Glomerular visceral epithelial cell (primary cell): ENCODE measurements around the gene PGAP6.
"Not testable (repeated sequence)": the region's sequence is repeated elsewhere in the genome, so short reads cannot be mapped to it uniquely, and the experiment has no call there.

Experiments used
- DNase-seq: peaks from one replicate; pipeline ENCODE4 v3.0.0-alpha.2; 2016; ENCODE audit errors: extremely low spot score

The PGAP6 gene

DNA sequence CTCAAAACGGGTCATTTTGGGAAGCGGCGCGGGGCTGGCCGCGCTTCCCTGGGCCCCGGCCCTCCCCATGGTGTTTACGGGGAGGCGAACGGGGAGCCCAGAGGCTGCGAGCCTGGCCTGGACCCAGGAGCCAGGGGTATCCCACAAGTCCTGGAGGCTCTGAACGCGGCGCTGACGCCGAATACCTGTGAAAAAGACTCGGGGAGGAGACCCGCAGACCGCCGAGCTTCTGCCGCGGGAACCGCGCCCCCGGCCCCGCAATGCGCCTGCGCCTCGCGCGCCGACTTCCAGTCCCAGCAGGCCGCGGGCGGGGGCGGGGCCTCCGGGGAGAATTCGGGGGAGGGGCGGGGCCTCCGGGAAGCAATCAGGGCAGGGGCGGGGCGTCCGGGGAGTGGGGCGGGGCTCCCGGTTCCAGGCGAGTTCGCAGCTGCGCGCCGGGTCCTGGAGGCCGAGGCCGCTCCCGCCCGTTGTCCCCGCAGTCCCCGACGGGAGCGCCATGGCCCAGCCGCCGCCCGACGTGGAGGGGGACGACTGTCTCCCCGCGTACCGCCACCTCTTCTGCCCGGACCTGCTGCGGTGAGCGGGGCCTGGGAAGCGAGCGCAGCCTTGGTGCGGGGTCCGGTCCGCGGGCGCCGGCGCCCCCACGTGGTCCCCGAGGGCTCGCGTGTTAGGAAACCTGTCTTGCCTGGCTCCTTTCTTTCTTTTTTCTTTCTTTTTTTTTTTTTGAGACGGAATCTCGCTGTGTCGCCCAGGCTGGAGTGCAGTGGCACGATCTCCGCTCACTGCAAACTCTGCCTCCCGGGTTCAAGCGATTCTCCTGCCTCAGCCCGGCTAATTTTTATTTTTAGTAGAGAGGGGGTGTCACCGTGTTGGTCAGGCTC lies 19.9 kb upstream of the PGAP6 start, which contains the start of gene DECR2:
DECR2 (plus strand) TSS at position 418 of the 881 bp plus-strand sequence; CDS start at position 497, 79 bp downstream.
- DNase-seq = peak; percentile 93

DNA sequence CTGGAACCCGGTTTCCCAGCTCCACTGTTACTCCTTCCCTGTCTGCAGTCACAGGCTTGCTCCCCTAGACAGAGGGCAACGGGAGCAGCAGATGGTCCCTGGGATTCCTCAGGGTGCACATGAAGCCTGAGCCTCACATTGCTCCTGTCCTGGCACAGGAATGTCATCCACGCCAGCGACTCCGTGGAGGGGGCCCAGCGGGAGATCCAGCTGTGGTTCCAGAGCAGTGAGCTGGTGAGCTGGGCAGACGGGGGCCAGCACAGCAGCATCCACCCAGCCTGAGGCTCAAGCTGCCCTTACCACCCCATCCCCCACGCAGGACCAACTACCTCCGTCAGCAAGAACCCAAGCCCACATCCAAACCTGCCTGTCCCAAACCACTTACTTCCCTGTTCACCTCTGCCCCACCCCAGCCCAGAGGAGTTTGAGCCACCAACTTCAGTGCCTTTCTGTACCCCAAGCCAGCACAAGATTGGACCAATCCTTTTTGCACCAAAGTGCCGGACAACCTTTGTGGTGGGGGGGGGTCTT lies 18.3 kb upstream of the PGAP6 start:
- DNase-seq = no peak

DNA sequence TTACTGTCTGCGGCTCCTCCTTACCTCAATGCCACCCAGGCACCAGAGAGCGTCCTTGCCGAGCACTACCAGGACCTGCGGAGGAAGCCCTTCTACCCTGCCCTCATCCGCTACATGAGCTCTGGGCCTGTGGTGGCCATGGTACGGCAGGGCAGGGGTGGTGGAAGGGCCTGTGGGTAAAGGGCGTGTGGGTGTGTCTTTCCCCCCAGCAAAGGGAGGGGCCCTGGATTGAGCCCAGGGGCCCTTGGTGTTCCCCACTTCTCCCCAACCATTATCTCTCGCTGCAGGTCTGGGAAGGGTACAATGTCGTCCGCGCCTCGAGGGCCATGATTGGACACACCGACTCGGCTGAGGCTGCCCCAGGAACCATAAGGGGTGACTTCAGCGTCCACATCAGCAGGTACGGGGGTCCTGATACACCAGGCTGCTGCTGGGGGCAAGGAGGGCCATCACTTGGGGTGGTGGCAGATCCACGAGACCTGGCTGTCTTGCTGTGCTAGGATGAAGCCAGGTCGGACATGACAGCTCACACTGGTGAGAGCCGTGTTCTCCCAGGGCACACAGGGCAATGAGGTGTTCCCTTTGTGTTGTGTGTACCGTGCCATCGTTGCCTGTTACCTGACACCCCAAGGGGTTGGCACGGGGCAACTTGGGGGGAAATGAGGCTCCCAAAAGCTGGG lies 17.7 kb upstream of the PGAP6 start:
- no peak for DNase-seq

DNA sequence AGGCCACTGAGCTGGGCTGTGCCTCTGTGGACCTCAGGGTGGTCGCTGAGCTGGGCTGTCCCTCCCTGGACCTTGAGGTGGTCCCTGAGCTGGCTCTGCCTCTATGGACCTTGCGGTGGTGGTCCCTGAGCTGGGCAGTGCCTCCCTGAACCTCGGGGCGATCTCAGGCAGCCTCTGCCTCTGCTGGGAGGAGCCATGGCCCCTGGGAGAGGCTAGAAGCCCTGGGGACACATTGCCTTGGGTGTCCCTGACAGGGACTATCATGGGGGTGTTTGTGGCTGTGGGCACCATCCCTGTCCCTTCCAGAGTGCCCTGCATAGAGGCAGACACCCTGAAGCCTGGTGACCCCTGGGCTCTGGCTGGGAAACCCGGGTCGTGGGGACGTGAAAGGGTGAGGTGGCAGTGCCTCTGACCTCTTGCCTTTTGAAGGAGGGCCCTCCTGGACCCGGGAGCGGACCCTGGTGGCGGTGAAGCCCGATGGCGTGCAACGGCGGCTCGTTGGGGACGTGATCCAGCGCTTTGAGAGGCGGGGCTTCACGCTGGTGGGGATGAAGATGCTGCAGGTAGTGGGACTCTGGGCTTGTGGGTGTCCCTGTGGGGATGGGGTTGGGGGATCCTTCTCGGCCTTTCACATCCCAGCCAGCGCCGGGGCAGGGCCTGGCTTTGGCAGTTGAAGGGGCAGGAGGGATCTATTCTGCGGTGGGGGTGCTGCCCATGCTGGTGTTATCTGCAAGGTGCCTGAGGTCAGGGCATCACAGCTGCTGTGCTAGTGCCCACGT lies 17.0 kb upstream of the PGAP6 start:
- DNase-seq = no peak

DNA sequence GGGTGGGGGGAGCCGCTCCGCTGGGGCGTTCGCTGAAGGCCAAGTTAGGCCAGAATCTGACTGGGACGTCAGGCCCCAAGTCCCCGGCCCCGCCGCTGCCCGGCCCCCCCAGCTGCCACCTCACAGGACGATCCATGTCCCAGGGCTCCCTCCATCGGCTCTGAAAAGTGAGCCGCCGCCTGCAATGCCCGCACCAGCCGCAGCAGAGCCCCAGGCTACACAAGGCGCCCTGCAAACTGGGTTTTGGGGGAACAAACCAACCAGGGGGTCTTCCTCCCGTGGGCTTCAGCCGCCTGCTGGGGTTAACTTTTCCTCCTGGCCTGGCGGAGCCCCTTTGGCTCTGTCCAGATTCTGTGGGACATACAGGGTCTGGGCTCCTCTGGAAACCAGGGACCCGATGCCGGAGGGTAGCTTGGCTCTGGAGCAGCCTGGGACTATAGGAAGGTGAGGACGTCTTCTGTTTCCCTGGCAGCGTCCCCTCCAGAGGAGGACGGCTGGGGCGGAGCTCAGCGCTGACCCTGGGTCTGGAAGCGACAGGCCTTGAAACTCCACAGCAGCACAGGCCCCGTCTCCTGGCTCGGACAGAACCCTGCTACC lies 16.1 kb upstream of the PGAP6 start:
- peak; percentile 46 for DNase-seq

DNA sequence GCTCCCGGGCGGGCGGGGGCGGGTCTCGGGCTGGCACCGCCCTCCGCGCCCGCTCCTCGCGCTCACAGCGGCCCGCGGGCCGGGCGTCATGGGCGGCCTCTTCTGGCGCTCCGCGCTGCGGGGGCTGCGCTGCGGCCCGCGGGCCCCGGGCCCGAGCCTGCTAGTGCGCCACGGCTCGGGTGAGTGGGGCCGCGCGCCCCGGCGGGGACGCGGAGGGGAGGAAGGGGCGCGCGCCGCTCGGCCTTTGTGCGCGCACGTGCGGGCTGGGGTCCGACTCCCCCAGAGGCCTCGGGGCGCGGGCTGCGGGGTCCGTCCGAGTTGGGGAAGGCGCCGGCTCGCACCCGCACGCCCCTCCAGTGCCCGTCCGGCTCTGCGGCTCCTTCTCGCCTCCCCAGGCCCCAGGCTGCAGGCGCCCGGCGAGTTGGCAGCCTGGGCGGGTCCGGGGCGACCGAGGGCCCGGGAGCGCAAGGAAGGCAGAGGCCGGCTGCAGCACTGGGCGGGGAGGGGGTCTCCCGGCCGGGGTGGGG lies 15.4 kb upstream of the PGAP6 start, which contains the start of gene NME4:
NME4 (plus strand) TSS at position 65 of the 527 bp plus-strand sequence; CDS start at position 89, 24 bp downstream.
- no peak for DNase-seq

DNA sequence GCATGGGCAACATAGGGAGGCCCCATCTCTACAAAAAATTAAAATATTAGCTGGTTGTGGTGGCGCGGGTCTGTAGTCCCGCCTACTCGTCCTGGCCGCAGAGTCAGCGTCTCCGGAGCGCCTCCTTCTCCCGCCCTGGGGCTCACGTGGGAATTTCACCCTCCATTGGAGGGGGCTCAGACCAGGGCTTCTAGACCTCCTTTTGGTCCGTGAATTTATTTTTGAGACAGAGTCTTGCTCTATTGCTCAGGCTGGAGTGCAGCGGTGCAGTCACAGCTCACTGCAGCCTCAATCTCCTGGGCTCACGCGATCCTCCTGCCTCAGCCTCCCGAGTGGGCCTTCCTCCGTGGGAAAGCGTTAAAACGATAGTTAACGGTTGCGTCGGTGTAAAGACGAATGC lies 14.8 kb upstream of the PGAP6 start:
- DNase-seq = no peak

DNA sequence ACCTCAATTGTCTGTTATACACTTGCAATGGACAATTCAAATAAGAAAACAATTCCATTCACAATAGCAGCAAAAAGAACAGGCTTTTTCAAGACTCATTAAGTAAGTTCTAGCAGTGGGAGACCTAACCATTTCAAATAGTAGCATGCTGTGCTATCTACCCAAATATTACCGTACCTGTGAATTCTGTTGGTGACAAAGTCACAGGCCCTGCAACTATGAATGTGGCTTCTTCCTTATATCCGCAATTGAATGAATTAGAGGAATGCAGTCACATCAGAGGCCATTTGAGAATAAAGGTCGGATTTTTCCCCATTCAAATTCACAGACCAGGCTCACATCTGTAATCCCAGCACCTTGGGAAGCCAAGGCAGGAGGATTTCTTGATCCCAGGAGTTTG lies 14.4 kb upstream of the PGAP6 start:
- DNase-seq = no peak

DNA sequence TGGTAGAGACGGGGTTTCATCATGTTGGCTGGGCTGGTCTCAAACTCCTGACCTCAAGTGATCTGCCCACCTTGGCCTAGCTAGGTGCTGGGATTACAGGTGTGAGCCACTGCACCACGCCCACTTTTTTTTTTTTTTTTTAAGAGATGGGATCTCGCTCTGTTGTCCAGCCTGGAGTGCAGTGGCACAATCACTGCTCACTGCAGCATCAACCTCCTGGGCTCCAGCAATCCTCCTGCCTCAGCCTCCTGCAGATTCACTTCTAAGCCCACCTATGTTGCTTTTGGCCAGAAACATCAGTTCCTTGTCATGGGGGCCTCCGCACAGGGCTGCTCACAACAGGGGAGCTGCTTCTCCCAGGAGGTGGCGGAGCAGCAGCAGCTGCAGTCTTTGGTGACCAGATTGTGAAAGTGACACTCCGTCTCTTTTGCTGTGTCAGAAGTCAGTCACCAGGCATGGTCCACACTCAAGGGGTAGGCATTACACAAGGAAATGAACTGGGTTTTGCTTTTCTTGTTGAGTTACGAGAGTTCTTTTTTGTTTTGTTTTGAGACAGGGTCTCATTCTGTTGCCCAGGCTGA lies 10.8 kb upstream of the PGAP6 start:
- no peak for DNase-seq

DNA sequence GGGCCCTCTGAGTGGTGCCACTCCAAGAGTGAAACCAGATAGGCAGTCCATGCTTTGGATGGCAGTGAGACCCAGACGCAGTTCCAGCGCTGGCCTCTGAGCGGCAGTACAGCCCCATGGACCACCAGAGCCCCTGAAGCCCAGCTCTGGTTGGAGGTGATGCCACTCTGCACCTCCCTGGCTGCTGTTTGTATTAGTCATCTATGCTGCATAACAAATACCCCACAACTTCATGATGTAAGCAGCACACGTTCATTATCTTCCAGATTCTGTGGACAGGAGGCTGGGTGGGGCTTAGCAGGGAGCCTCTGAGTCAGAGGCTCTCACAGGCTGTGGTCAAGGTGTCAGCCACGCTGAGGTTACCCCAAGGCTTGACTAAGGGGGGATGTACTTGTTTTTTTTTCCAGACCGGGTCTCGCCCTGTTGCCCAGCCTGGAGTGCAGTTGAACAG lies 10.1 kb upstream of the PGAP6 start:
- peak; percentile 88 for DNase-seq

DNA sequence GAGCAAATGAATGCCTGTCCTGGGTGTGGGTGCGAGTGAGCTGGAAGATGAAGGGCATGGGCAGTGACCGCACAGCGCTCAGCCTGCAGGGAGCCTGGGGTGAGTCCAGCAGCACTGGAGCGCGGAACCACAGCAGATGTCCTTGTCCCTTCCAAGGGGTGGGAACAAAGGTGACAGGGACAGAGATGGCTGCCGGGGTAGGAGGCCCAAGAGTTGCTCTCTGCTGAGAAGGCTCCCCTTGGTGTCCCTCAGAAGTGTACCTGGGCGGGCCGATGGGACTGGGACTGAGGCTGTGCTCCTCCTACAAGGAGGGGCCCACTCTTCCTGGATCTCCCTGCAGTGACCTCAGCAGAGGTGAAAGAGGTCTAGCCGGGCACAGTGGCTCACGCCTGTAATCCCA lies 7.6 kb upstream of the PGAP6 start:
- DNase-seq = no peak

DNA sequence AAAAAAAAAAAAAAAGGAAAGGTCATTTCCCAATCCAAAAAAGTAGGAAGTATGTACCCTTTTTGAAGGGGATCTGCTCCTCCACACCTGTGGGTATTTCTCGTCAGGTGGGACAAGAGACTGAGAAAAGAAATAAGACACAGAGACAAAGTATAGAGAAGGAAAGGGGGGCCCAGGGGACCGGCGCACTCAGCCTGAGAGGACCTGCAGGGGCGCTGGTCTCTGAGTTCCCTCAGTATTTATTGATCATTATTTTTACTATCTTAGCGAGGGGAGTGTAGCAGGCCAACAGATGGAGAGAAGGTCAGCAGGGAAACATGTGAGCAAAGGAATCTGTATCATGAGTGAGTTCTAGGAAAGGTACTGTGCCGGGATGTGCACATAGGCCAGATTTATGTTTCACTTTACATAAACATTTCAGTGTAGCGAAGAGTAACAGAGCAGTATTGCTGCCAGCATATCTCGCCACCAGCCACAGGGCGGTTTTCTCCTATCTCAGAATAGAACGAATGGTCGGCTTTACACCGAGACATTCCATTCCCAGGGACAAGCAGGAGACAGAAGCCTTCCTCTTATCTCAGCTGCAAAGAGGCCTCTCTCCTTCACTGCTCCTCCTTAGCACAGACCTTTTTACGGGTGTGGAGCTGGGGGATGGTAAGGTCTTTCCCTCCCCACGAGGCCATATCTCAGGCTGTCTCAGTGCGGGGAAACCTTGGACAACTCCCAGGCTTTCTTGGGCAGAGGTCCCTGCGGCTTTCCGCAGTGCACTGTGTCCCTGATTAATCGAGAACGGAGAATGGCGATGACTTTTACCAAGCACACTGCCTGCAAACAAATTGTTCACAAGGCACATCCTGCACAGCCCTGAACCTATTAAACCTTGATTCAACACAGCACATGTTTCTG lies 6.2 kb upstream of the PGAP6 start:
- DNase-seq = not testable (repeated sequence)

DNA sequence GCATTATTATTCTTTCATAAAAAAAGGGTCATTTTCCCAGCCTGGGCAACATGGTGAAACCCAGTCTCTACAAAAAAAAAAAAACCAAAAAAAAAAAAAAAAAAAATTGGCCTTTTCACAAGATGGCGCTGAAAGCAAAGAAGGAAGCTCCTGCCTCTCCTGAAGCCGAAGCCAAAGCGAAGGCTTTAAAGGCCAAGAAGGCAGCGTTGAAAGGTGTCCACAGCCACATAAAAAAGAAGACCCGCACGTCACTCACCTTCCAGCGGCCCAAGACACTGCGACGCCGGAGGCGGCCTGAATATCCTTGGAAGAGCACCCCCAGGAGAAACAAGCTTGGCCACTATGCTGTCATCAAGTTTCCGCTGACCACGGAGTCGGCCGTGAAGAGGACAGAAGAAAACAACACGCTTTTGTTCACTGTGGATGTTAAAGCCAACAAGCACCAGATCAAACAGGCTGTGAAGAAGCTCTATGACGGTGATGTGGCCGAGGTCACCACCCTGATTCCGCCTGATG lies 4.9 kb upstream of the PGAP6 start:
- no peak for DNase-seq

DNA sequence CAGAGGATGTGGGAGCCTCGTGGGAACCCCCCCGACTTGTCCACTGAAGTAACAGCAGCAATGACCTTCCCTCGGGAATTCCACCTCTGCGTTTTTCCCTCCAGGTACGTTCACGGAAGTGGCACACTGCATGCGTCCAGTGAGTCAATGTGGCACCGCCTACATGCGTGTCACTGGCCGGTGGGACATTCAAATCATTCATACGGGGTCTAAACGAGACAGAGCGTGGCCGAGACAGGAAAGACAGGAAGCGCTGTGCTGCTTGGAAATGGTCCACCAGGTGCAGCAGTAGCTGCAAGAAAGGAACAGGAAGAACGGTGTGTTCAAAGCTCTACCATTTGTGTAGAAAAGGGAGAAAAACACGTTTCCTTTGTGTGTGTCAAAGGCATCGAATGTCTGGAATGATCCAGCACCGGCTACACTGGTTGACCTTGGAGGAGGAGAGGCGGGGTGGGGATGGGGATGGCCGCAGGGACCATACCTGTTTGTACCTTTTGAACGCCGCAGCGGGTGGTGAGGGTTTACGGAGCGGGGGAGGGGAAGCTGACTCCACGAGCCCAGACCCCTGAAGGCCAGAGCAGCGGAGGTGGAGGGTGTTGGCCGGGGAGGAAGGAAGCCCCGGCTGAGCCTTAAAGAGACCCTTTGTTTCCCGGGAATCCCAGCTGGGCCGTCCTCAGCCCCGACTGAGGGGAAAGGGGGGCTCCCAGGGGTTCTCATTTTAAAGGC lies 1.7 kb upstream of the PGAP6 start:
- no peak for DNase-seq

DNA sequence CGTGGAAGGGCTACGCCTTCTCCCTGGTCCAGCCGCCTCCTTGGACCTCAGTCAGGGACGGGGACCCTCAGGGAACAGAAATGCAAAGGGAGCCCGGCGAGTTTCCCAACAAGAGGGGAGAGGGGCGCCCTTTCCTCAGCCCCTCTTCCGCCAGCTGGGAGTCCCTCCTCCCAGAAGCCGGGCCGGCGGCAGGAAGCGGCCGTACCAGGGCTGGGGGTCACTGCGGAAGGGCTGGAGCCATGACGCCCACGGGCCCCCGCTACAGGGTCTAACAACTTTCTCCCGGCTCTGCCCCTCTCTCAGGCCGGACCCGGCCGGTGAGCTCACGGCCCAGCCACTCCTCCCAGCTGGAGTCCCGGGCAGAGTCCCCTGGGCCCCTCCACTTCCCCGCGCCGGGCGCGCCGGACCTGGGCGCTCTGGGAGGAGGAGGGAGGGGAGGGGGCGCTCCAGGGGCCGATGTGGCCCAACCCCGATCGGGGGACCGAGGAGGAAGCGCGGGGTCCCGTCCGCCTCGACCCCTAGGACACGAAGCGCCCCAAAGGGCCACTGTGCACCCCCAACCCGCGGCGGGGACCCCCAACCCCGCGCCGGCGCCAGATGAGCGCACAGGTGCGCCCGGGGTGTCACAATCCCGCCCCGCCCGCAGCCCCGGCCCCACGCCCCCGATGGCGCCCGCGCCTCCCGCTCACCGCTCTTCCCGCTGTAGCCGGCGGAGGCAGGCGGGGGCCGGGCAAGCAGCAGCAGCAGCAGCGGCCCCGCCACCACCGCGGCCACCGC lies 578 bp downstream of the PGAP6 start:
- DNase-seq = peak; percentile 26

DNA sequence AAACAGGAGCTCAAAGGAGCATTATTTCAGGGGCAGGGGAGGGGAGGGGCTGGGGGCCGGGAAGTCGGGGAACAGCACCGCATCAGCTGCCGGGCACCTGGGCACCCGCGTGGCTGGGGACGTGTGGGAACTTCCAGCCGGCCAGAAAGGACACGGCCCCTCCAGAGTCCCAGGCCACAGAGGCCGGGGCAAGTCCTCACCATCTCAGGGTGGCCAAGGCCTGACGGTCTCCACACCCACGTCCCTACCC lies 1.1 kb downstream of the PGAP6 start:
- no peak for DNase-seq

DNA sequence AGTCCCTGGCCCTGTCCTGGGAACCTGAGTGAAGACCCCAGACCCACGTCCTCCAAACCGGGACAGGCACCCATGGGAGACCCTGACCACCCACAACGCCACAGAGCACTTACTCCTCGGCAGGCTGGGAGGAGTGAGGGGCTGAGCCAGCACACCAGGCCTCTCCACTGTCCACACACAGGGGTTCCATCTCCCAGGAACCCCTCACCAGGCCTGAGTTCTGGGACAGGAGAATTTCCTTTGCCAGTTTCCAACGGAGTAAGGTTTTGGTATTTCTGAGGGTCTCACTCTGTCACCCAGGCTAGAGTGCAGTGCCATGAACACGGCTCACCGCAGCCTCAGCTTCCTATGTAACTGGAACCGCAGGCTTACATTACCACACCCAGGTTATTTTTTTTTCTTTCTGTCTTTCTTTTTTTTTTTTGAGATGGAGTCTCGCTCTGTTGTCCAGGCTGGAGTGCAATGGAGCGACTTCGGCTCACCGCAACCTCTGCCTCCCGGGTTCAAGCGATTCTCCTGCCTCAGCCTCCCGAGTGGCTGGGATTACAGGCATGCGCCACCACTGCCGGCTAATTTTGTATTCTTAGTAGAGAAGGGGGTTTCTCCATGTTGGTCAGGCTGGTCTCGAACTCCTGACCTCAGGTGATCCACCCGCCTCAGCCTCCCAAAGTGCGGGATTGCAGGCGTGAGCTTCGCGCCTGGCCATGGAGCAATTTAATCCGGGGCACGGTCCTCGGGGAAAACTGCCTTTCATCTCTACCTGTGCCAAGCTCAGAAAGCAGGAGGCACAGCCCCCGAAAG lies 1.6 kb downstream of the PGAP6 start:
- no peak for DNase-seq
